ENCODE data around the gene USP34.

Gene USP34

DNA sequence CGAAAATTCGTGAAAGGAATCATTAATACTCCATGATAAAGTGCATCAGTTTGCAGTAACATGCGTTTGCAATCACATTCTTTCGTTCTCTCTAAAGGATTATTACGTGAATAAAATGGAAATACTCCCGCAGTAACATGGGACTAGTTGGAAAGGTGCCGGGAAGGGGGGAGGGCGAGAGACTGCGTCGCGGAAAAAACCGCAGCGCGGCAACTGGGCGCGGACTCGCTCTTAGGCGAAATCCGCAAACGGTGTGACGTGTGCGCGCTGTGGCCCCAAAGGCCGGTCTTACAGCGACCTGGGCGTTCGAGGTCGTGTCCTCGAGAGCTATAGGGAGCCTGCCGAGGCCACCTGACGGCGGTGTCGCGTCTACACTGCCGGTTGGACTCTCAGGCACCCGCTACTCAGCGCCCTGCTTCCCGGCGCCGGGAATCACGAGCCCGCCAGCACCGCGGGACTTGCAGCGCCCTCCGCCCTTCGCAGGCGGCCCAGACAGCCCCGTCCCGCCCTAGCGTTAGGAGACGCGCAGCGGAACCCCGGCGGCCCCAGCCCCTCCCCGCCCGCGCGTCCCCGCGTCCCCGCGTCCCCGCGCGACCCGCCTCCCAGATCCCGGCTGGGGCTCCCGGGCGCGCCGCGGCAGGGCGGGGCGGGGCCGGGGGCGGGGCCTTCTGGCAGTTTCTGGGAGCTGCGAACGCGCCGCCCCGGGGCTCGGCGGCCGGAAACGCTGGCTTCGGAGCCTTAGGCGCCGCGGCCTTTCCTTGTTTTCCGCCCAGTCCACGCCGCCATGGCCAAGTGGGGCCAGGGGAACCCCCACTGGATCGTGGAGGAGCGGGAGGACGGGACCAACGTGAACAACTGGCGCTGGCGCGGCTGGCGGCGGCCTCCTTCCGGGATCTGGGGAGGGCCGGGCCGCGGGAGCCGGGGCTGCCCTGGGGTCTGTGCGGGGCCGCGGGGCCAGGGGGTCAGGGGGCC, 293.8 kb downstream of the USP34 start (continued):
- TF ChIP-seq, protein P1, sequence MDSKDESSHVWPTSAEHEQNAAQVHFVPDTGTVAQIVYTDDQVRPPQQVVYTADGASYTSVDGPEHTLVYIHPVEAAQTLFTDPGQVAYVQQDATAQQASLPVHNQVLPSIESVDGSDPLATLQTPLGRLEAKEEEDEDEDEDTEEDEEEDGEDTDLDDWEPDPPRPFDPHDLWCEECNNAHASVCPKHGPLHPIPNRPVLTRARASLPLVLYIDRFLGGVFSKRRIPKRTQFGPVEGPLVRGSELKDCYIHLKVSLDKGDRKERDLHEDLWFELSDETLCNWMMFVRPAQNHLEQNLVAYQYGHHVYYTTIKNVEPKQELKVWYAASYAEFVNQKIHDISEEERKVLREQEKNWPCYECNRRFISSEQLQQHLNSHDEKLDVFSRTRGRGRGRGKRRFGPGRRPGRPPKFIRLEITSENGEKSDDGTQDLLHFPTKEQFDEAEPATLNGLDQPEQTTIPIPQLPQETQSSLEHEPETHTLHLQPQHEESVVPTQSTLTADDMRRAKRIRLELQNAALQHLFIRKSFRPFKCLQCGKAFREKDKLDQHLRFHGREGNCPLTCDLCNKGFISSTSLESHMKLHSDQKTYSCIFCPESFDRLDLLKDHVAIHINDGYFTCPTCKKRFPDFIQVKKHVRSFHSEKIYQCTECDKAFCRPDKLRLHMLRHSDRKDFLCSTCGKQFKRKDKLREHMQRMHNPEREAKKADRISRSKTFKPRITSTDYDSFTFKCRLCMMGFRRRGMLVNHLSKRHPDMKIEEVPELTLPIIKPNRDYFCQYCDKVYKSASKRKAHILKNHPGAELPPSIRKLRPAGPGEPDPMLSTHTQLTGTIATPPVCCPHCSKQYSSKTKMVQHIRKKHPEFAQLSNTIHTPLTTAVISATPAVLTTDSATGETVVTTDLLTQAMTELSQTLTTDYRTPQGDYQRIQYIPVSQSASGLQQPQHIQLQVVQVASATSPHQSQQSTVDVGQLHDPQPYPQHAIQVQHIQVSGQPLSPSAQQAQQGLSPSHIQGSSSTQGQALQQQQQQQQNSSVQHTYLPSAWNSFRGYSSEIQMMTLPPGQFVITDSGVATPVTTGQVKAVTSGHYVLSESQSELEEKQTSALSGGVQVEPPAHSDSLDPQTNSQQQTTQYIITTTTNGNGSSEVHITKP (tag by site-specific recombination; IDR thresholded peaks at IDR 0.05): peak; percentile 30; the same call in 1 of the 2 replicates
- TF ChIP-seq, protein P2, sequence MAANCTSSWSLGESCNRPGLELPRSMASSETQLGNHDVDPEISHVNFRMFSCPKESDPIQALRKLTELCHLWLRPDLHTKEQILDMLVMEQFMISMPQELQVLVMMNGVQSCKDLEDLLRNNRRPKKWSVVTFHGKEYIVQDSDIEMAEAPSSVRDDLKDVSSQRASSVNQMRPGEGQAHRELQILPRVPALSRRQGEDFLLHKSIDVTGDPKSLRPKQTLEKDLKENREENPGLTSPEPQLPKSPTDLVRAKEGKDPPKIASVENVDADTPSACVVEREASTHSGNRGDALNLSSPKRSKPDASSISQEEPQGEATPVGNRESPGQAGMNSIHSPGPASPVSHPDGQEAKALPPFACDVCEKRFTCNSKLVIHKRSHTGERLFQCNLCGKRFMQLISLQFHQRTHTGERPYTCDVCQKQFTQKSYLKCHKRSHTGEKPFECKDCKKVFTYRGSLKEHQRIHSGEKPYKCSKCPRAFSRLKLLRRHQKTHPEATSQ (tag by site-specific recombination; IDR thresholded peaks at IDR 0.05): peak; percentile 67; the same call in 1 of the 2 replicates
- TF ChIP-seq ZNF280D (tag by site-specific recombination; IDR thresholded peaks at IDR 0.05) (0 out of 2 replicates have a peak, but pooled peaks have one; percentile 46), ZNF670 (tag by site-specific recombination; IDR thresholded peaks at IDR 0.05; ENCODE audit: low read depth) (no peak), FEZF1 (tag by site-specific recombination; IDR thresholded peaks at IDR 0.05) (0 out of 2 replicates have a peak, but pooled peaks have one; percentile 14), KLF7 (tag by site-specific recombination; IDR thresholded peaks at IDR 0.05; ENCODE audit: borderline replicate concordance) (no peak), TRIM28 (IDR thresholded peaks at IDR 0.05; ENCODE audit: borderline replicate concordance, low read length) (0 out of 2 replicates have a peak, but pooled peaks have one; percentile 54), BCL11A (tag by site-specific recombination; IDR thresholded peaks at IDR 0.05; ENCODE audit: low read depth) (no peak), ZFP41 (tag by site-specific recombination; IDR thresholded peaks at IDR 0.05; ENCODE audit: borderline replicate concordance) (no peak), ZNF211 (tag by site-specific recombination; IDR thresholded peaks at IDR 0.05; ENCODE audit: low read depth) (no peak), REPIN1 (tag by site-specific recombination; IDR thresholded peaks at IDR 0.05; ENCODE audit: low read depth) (no peak), ZNF610 (tag by site-specific recombination; IDR thresholded peaks at IDR 0.05; ENCODE audit: borderline replicate concordance) (no peak), SETDB1 (IDR thresholded peaks at IDR 0.05; ENCODE audit: insufficient read length, low read length) (no peak), ZNF223 (tag by site-specific recombination; IDR thresholded peaks at IDR 0.05) (0 out of 2 replicates have a peak, but pooled peaks have one; percentile 14), SP3 (tag by site-specific recombination; IDR thresholded peaks at IDR 0.05) (peak; percentile 62; the same call in 1 of the 2 replicates), KLF9 (tag by site-specific recombination; IDR thresholded peaks at IDR 0.05; ENCODE audit: low read depth) (no peak; the same call in 1 of the 2 replicates), ZEB2 (tag by site-specific recombination; IDR thresholded peaks at IDR 0.05) (peak; percentile 82), ZBTB10 (tag by site-specific recombination; IDR thresholded peaks at IDR 0.05) (peak; percentile 34; the same call in 1 of the 2 replicates), ZNF155 (tag by site-specific recombination; IDR thresholded peaks at IDR 0.05) (no peak), GFI1B (tag by site-specific recombination; IDR thresholded peaks at IDR 0.05) (0 out of 2 replicates have a peak, but pooled peaks have one; percentile 30), ZBTB7A (tag by site-specific recombination; IDR thresholded peaks at IDR 0.05; ENCODE audit: low read depth) (0 out of 2 replicates have a peak, but pooled peaks have one; percentile 56)
- TF ChIP-seq, protein P3, sequence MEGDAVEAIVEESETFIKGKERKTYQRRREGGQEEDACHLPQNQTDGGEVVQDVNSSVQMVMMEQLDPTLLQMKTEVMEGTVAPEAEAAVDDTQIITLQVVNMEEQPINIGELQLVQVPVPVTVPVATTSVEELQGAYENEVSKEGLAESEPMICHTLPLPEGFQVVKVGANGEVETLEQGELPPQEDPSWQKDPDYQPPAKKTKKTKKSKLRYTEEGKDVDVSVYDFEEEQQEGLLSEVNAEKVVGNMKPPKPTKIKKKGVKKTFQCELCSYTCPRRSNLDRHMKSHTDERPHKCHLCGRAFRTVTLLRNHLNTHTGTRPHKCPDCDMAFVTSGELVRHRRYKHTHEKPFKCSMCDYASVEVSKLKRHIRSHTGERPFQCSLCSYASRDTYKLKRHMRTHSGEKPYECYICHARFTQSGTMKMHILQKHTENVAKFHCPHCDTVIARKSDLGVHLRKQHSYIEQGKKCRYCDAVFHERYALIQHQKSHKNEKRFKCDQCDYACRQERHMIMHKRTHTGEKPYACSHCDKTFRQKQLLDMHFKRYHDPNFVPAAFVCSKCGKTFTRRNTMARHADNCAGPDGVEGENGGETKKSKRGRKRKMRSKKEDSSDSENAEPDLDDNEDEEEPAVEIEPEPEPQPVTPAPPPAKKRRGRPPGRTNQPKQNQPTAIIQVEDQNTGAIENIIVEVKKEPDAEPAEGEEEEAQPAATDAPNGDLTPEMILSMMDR (tag by site-specific recombination; IDR thresholded peaks at IDR 0.05): peak; percentile 79
- TF ChIP-seq, protein P4, sequence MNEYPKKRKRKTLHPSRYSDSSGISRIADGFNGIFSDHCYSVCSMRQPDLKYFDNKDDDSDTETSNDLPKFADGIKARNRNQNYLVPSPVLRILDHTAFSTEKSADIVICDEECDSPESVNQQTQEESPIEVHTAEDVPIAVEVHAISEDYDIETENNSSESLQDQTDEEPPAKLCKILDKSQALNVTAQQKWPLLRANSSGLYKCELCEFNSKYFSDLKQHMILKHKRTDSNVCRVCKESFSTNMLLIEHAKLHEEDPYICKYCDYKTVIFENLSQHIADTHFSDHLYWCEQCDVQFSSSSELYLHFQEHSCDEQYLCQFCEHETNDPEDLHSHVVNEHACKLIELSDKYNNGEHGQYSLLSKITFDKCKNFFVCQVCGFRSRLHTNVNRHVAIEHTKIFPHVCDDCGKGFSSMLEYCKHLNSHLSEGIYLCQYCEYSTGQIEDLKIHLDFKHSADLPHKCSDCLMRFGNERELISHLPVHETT (tag by site-specific recombination; IDR thresholded peaks at IDR 0.05): 0 out of 2 replicates have a peak, but pooled peaks have one; percentile 21
